C4-2B (cell line): ENCODE results near the gene COG8.

ENCODE experiments used
- H3K27ac ChIP-seq: fragments of 450-650 bp; 2 replicates; pipeline ENCODE4 v1.5.1; 2017
- ZFX ChIP-seq: fragments of 450-650 bp; IDR thresholded peaks from 2 replicates; pipeline ENCODE4 v1.6.1; 2017
- TF ChIP-seq, protein P1 (sequence below): fragments of 450-650 bp; conservative IDR thresholded peaks from 2 replicates; pipeline ENCODE4 v1.5.1; 2017; ENCODE audit warnings: mild to moderate bottlenecking

Gene COG8

DNA sequence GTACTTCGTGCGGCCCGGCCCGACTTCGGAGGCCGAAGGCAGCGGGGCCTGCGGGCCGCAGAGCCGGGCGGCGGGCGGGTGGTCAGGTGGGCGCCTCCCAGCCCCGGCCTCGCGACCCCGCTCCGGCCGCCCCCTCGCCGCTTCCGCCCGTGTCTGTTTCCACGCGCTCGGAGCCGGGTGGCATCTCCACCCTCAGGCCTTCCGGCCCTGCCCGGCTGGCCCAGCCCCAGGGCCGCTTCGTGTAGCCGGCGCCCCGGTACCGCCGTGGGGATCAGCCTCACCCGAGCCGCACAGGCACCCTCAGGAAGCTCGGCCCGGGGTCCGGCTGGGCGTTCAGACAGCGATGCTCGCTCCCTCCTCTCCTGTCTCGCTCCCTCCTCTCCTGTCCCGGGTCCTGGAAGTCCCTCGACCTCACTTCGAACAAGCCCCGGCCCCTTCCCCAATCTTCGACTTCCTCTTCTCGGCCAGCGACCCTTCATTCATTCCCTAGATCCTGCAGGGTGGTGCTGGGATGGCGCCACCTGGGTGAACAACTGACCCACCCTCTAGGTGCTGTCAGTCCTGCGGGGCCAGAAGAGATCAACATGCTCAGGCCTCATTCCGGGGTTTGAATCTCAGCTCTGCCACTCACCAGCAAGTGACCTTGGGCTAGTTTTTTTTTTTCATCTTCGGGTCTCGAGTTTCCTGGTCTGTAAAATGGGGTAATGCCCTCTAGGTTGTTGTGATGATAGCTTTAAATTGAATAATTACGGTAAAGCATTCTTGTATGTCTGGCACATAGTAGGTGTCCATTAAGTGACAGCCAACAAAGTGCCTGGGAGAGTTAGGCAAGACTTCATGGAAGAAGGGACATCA, 27.6 kb downstream of the COG8 start:
- peak; percentile 99 for TF ChIP-seq ZFX
- TF ChIP-seq, protein P1, sequence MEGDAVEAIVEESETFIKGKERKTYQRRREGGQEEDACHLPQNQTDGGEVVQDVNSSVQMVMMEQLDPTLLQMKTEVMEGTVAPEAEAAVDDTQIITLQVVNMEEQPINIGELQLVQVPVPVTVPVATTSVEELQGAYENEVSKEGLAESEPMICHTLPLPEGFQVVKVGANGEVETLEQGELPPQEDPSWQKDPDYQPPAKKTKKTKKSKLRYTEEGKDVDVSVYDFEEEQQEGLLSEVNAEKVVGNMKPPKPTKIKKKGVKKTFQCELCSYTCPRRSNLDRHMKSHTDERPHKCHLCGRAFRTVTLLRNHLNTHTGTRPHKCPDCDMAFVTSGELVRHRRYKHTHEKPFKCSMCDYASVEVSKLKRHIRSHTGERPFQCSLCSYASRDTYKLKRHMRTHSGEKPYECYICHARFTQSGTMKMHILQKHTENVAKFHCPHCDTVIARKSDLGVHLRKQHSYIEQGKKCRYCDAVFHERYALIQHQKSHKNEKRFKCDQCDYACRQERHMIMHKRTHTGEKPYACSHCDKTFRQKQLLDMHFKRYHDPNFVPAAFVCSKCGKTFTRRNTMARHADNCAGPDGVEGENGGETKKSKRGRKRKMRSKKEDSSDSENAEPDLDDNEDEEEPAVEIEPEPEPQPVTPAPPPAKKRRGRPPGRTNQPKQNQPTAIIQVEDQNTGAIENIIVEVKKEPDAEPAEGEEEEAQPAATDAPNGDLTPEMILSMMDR: no peak
- H3K27ac ChIP-seq: peak overlapping the region; percentile 94

DNA sequence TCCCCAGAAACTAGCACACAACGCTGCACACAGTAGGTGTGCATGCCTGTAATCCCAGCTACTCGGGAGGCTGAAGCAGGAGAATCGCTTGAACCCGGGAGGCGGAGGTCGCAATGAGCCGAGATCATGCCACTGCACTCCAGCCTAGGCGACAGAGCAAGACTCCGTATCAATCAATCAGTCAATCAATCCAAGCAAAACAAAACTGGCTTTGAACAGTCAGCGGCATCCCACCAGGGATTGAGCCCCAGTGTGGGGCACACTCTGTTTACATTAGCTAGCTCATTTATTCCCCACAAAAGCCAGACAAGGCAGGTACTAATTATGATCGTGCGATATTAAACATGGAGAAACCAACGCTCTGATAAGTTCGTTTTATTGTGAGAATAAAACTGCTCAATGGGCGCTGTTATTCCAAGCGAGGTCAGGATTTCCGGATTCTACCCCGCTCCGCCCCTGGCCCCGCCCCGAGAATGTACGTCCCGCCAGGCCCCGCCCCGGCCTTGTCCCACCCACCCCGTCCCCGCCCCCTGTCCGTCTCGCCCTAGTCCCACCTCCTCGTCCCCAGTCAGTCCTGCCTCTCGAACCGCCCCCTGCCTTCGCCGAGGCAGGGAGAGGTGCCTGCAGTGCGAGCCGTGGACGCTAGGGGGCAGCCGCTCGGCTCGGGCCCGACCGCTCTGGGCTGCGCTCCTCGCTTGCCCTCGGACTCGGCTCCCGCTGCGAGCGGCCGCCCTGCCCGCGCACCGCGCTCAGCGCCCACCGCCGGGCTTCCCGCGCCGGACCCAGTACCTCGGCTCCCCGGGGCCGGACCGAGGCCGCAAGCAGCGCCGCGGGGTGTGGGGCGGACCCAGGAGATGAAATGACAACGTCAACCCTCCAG, 28.5 kb downstream of the COG8 start, which contains the start of gene VPS4A:
TSS of gene VPS4A (plus strand) at position 698 of the 880 bp plus-strand sequence. CDS start at position 860, 162 bp downstream.
- peak within 1 kb of the TSS; percentile 94 for H3K27ac ChIP-seq
- no peak for TF ChIP-seq ZFX
- TF ChIP-seq, protein P1: peak; percentile 94

DNA sequence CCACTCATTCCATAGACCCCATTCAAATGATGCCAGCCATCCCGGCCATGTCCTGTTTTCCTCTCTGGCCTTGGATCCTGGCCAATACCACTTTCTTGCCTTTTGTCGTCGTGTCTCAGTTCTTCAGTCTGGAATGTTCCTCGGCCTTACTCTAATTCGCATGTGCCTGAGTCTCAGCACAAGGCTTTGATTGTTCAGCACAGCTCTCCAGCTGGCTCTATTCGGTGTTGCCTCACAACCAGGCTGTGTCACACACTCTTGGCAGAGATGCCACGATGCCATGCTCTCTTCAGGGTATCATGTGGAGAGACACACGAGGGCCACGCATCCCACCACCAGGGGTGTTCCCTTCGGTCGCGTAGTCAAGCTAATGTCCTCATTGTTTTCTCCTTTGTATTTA, 30.0 kb downstream of the COG8 start:
- no peak overlapping the region for H3K27ac ChIP-seq
- no peak for TF ChIP-seq ZFX
- TF ChIP-seq, protein P1: no peak

DNA sequence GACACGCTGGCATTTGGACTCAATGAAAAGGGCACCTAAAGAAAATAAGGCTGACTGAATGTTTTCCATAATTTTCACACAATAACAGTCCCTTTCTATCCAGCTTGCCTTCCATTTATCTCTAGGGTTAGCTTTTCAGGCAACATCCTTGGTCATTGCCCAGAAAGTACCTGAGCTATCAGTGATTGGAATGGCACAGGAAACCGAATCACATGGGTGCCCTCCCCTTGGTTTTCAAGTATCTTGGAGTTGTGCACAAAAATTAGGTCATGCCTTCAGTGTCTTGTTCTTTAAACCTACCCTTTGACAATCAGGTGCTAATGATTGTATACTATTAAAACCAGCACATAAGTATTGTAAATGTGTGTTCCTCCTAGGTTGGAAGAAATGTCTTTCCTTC, 31.5 kb downstream of the COG8 start:
- TF ChIP-seq, protein P1: no peak
- TF ChIP-seq ZFX: no peak
- no peak overlapping the region for H3K27ac ChIP-seq

DNA sequence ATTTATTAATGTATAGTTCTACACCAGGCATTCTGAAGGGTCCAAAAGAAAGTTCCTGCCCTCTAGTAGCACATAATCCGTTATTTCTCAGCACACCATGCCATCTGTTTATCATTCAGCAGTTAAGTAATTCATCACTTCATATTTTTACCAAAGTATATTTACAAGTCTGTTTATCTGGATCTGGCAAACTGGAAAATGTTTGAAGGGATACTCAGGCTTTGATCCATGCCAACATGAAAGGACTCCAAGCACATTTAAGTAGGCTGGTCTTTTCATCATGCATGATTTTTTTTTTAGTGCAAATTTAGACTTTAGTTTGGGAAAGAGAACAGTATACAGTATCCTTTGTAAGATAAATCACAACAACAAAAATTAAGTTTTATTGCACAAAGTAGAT, 32.3 kb downstream of the COG8 start:
- H3K27ac ChIP-seq: no peak overlapping the region
- TF ChIP-seq ZFX: no peak
- TF ChIP-seq, protein P1: no peak

DNA sequence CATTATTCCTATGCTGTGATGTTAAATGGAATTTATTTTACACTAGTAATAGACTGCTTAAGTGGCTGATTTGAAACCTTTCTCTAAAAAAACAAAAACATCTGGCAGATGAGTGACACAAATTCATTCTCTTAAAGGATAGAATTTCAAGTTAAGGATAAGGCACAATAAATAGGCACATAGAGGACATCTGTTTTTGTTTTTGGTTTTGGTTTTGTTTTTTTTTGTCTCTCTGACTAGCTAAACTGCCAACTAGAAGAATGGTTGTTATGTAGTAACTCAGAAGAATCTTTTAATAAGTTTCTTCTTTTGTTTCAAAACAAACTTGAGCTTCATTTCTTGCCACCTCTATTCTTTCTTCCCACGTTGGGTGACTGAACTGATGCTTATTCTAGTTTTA, 33.3 kb downstream of the COG8 start:
- H3K27ac ChIP-seq: no peak overlapping the region
- TF ChIP-seq, protein P1: no peak
- no peak for TF ChIP-seq ZFX

DNA sequence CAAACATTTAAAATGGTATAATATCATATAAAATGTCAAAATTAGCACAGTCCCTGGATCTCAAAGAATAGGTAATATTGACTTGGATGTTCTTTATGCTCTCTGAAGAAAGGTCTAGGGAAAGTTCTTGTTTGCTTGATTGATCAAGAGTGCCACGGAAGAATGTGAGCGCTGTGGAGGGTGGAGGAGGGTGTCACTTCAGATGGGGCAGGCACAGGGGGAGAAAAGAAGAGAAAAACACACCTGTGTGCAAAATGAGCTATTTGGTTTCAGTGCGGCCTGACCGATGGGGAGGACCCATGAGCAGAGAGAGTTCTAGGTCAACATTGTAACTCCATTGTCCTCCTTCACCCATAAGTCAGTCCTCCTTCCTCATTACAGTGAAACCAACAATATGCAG, 37.1 kb downstream of the COG8 start:
- no peak overlapping the region for H3K27ac ChIP-seq
- no peak for TF ChIP-seq ZFX
- TF ChIP-seq, protein P1: no peak
